ENCODE results near the gene TAOK2. TPM values are rescaled to one million over a fixed set of nuclear protein-coding genes. Genes with fewer than 3 reads are reported as not detected.

The TAOK2 gene
- total RNA-seq, 3 donors from 2014 or later, result 34.9 to 37.9 (median 37.8) TPM

GRCh38 chr16:29989111-29989858 is 15.6 kb downstream of the TAOK2 start:
- ATAC-seq, result no peak
- Mint-ChIP-seq H3K9me3 (no peaks in the 10 kb centered on the region), H3K27me3 (ENCODE audit: low read depth) (no peaks in the 10 kb centered on the region)

DNA sequence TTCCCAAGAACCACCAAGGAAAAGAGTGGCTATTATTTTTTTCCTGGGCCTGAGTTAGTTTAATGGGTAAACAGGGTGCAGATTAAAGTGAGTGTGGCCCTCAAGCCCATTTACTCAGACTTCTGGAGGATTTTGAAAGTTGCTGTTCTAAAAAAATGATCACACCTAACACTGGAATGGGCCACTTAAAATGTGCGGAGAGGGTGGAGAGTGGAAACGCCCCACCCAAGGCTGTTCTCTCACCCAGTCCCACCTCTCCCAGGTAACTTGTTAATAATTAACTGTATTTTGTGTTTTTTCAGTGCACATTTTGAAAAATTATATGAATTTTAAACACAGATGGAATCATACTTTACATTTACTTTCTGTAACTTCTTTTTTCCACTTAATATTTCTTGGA is 16.4 kb downstream of the TAOK2 start:
- Mint-ChIP-seq H3K4me3 (no peak overlapping the region), H3K27me3 (ENCODE audit: low read depth) (no peaks in the 10 kb centered on the region), H3K9me3 (no peaks in the 10 kb centered on the region)

More at GRCh38 chr16:29989111-29989858, 15.6 kb downstream of the TAOK2 start:
- no peak for DNase-seq
- no peak overlapping the region for H3K4me3 Mint-ChIP-seq
- peaks cover 6% of the 10 kb centered on the region for H3K4me1 Mint-ChIP-seq (ENCODE audit: low read depth)
- H3K36me3 Mint-ChIP-seq (ENCODE audit: insufficient read depth), result peaks cover 47% of the 10 kb centered on the region

GRCh38 chr16:29990883-29991570 is 17.4 kb downstream of the TAOK2 start:
- no peak for ATAC-seq
- peaks cover 21% of the 10 kb centered on the region for H3K4me1 Mint-ChIP-seq (ENCODE audit: low read depth)
- no peak overlapping the region for H3K4me3 Mint-ChIP-seq
- no peaks in the 10 kb centered on the region for H3K9me3 Mint-ChIP-seq
- no peaks in the 10 kb centered on the region for H3K27me3 Mint-ChIP-seq (ENCODE audit: low read depth)
- no peak for DNase-seq
- peaks cover 32% of the 10 kb centered on the region for H3K36me3 Mint-ChIP-seq (ENCODE audit: insufficient read depth)

More for the DNA sequence above, 16.4 kb downstream of the TAOK2 start:
- ATAC-seq (no peak), DNase-seq (no peak)
- peaks cover 40% of the 10 kb centered on the region for H3K36me3 Mint-ChIP-seq (ENCODE audit: insufficient read depth)
- H3K4me1 Mint-ChIP-seq (ENCODE audit: low read depth), result peaks cover 13% of the 10 kb centered on the region

GRCh38 chr16:29991571-29991904 is 17.9 kb downstream of the TAOK2 start:
- H3K4me3 Mint-ChIP-seq, result no peak overlapping the region
- H3K27me3 Mint-ChIP-seq (ENCODE audit: low read depth), result no peaks in the 10 kb centered on the region
- no peaks in the 10 kb centered on the region for H3K9me3 Mint-ChIP-seq
- ATAC-seq (no peak), DNase-seq (no peak)
- peaks cover 22% of the 10 kb centered on the region for H3K4me1 Mint-ChIP-seq (ENCODE audit: low read depth)
- H3K36me3 Mint-ChIP-seq (ENCODE audit: insufficient read depth), result peaks cover 30% of the 10 kb centered on the region

DNA sequence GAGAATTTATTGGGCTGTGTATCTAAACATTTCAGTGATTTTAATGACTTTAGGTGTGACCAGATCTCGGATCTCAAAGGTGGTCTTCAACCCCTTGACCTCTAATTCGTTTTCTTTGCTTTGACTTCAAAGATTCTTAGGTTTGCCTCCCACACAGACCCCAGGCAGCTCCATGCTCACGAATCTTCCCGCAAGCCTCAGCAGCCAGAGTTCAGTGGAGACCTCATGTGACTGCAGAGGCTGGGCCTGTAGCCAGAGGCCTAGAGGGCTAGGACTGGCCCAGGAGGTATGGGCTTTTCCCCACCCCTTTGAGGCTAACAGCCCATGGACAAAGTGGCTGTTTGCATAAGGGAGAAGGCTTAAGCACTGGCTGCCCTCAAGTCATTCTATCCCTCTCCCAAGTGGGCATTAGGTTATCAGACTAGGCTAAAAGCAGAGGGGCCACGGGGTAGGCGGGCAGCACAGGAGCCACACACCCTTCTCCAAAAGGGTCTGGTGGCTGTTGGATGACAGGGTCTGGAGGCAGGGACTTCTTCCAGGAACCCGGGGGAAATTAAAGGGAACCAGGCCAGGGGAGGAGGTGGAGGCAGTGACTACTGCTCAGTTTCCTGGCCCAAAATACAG is 18.8 kb downstream of the TAOK2 start:
- H3K36me3 Mint-ChIP-seq (ENCODE audit: insufficient read depth), result peaks cover 27% of the 10 kb centered on the region
- no peaks in the 10 kb centered on the region for H3K9me3 Mint-ChIP-seq
- H3K27me3 Mint-ChIP-seq (ENCODE audit: low read depth), result no peaks in the 10 kb centered on the region
- no peak for DNase-seq
- ATAC-seq, result no peak
- H3K4me1 Mint-ChIP-seq (ENCODE audit: low read depth), result peaks cover 27% of the 10 kb centered on the region
- H3K4me3 Mint-ChIP-seq, result no peak overlapping the region

- H3K4me3 Mint-ChIP-seq, result no peak overlapping the region
- H3K27me3 Mint-ChIP-seq (ENCODE audit: low read depth), result no peaks in the 10 kb centered on the region
- ATAC-seq (no peak), DNase-seq (no peak)
- no peaks in the 10 kb centered on the region for H3K9me3 Mint-ChIP-seq
- peaks cover 22% of the 10 kb centered on the region for H3K36me3 Mint-ChIP-seq (ENCODE audit: insufficient read depth)
- peaks cover 32% of the 10 kb centered on the region for H3K4me1 Mint-ChIP-seq (ENCODE audit: low read depth)
Measured at GRCh38 chr16:29993191-29993902, 19.7 kb downstream of the TAOK2 start.

DNA sequence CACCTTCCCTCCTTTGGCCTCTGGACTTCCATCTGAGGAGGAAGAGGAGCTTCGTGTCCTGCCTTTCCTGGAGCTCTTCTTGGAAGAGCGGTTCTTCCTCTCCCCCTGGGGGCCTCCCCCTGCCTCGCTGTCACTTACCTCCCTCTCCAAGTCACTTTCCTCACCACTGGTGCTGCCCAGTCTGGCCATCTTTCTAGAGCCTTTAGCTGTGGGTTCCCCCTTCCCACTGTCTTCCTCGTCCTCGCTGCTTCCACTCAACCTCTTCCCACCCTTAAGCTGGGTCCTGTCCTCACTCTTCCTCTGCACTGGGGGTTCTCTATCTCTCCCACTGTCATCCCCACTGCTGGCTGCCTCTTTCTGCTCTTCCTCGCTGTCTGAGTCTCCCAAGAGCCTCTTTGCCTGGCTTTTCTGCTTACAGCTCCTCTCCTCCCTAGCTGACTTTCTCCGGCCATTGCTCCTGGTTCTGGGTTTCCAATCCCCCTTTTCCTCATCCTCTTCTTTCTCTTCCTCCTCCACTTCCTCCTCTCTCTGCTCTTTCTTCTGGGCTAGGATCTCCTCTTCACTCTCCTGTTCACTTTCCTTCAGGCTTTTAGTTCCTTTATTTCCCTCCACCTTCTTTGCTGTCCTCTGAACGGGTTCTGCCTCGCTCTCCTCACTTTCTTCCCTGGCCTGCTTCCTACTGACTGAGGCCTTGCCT is 20.4 kb downstream of the TAOK2 start:
- H3K4me1 Mint-ChIP-seq (ENCODE audit: low read depth), result peaks cover 33% of the 10 kb centered on the region
- H3K4me3 Mint-ChIP-seq, result peak overlapping the region; percentile 98
- H3K36me3 Mint-ChIP-seq (ENCODE audit: insufficient read depth), result peaks cover 21% of the 10 kb centered on the region
- ATAC-seq (no peak), DNase-seq (no peak)
- no peaks in the 10 kb centered on the region for H3K9me3 Mint-ChIP-seq
- no peaks in the 10 kb centered on the region for H3K27me3 Mint-ChIP-seq (ENCODE audit: low read depth)

GRCh38 chr16:29994600-29995323 is 21.1 kb downstream of the TAOK2 start:
- DNase-seq (peak; percentile 66), ATAC-seq (peak; percentile 47 to 59)
- H3K4me3 Mint-ChIP-seq, result peak overlapping the region; percentile 98
- no peaks in the 10 kb centered on the region for H3K27me3 Mint-ChIP-seq (ENCODE audit: low read depth)
- H3K9me3 Mint-ChIP-seq, result no peaks in the 10 kb centered on the region
- peaks cover 36% of the 10 kb centered on the region for H3K4me1 Mint-ChIP-seq (ENCODE audit: low read depth)
- peaks cover 23% of the 10 kb centered on the region for H3K36me3 Mint-ChIP-seq (ENCODE audit: insufficient read depth)

GRCh38 chr16:29995324-29995910 is 21.7 kb downstream of the TAOK2 start, which contains the start of gene HIRIP3:
Gene HIRIP3, minus strand, starts transcription at chr16:29995617. Its CDS starts 12 bp downstream, at chr16:29995605.
- DNase-seq (peak; percentile 79), ATAC-seq (peak; percentile 64 to 72)
- peaks cover 36% of the 10 kb centered on the region for H3K4me1 Mint-ChIP-seq (ENCODE audit: low read depth)
- H3K27me3 Mint-ChIP-seq (ENCODE audit: low read depth), result no peaks in the 10 kb centered on the region
- no peaks in the 10 kb centered on the region for H3K9me3 Mint-ChIP-seq
- H3K36me3 Mint-ChIP-seq (ENCODE audit: insufficient read depth), result peaks cover 21% of the 10 kb centered on the region
- H3K4me3 Mint-ChIP-seq, result peak within 1 kb of the TSS; percentile 98

DNA sequence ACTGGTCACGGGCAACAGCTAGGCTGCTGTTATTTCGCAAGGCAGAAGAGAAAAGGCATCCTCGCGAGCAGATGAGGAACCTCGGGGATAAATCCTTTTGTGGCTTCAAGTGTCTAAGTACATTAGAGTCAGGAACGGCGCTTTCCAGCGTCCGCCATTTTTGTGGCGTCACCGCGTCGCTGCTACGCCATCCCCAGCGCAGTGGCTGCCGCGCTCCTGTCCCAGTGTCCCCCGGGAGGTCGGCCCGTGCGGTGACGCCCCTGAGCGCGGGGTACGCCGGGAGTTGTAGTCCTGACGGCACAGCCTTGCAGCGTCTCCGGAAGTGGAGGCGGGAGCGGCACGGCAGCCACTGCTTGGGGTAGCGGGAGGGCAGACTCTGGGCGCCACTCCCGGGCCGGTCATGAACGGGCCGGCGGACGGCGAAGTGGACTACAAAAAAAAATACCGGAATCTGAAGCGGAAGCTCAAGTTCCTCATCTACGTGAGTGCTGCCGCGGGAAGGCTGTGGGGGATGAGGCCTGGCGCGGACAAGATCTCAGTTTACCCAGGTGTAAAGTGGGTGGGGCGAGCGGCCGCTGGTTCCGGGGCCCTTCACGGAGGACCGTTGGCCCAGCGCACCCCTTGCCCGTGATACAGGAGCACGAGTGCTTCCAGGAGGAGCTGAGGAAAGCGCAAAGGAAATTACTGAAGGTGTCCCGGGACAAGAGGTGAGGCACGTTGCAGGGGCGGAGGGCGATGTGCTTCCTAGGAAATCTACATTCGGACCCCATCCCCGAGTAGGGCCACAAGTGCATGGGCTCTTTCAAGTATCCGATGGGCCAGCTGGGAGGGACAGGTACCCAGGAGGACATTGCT is 22.5 kb downstream of the TAOK2 start, which contains the start of gene INO80E:
INO80E (plus strand) TSS at position 331 of the 855 bp plus-strand sequence; CDS start at position 401, 70 bp downstream.
- Mint-ChIP-seq H3K36me3 (ENCODE audit: insufficient read depth) (peaks cover 21% of the 10 kb centered on the region), H3K27me3 (ENCODE audit: low read depth) (no peaks in the 10 kb centered on the region), H3K9me3 (no peaks in the 10 kb centered on the region), H3K4me1 (ENCODE audit: low read depth) (peaks cover 36% of the 10 kb centered on the region), H3K4me3 (peak within 1 kb of the TSS; percentile 98)
- ATAC-seq (peak; percentile 97), DNase-seq (peak; percentile 99)

GRCh38 chr16:29996766-29997250 is 23.1 kb downstream of the TAOK2 start:
- no peak for ATAC-seq
- DNase-seq, result no peak
- no peaks in the 10 kb centered on the region for H3K9me3 Mint-ChIP-seq

DNA sequence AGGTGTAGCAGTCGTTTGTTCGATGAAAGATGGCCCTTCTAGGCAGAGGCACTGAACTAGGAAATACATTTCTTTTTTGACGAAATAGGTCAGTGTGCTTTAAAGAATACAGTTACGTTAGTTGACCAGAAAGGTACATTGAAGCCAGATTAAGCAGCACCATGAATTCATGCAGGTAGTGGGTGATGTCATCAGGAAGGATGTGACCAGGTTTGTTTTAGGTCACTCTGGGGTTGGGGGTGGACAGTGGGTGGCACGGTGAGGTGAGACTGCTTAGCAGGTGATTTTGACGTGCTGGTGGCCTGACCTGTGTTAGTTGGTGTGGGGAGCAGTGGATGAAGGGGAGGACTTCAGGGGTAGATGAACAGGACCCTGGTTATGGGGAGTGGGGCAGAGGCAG is 25.9 kb downstream of the TAOK2 start:
- Mint-ChIP-seq H3K4me1 (ENCODE audit: low read depth) (peaks cover 27% of the 10 kb centered on the region), H3K9me3 (no peaks in the 10 kb centered on the region)

More at GRCh38 chr16:29996766-29997250, 23.1 kb downstream of the TAOK2 start:
- Mint-ChIP-seq H3K4me3 (peak overlapping the region; percentile 98), H3K4me1 (ENCODE audit: low read depth) (peaks cover 36% of the 10 kb centered on the region), H3K27me3 (ENCODE audit: low read depth) (no peaks in the 10 kb centered on the region), H3K36me3 (ENCODE audit: insufficient read depth) (peaks cover 21% of the 10 kb centered on the region)

More for the DNA sequence above, 25.9 kb downstream of the TAOK2 start:
- Mint-ChIP-seq H3K36me3 (ENCODE audit: insufficient read depth) (peaks cover 11% of the 10 kb centered on the region), H3K4me3 (no peak overlapping the region), H3K27me3 (ENCODE audit: low read depth) (no peaks in the 10 kb centered on the region)
- DNase-seq (no peak), ATAC-seq (no peak)

All from activated T-cell treated with anti-CD3 and anti-CD28 coated beads, Interleukin-2, amount 50 U/mL, for 4 hours (primary cell).